HepG2 (cell line): ENCODE data around the gene PRM3. TPM values are rescaled to one million over a fixed set of nuclear protein-coding genes. Genes with fewer than 3 reads are reported as not detected.

Source experiments
- ARNT ChIP-seq: fragments of 450-650 bp; IDR thresholded peaks from 2 replicates; pipeline ENCODE4 v1.6.1; 2017
- GABPA ChIP-seq, 2 experiments: IDR thresholded peaks; 2 replicates each; pipeline ENCODE4 v1.6.1; 2011 to 2016; ENCODE audit warnings: low read depth in 2 of 2, low read length in 1 of 2, missing biosample characterization in 1 of 2, missing genetic modification characterization in 1 of 2
- HMGA1 ChIP-seq: sonication (generic); formaldehyde crosslinking; conservative IDR thresholded peaks from 2 replicates; pipeline ENCODE4 v1.4.0; 2020; ENCODE audit warnings: missing genetic modification reagents
- HOXA3 ChIP-seq: sonication (generic); formaldehyde crosslinking; IDR thresholded peaks from 2 replicates; pipeline ENCODE4 v1.5.0; 2020; ENCODE audit warnings: missing genetic modification reagents
- JUN ChIP-seq: sonication (generic); formaldehyde crosslinking; IDR thresholded peaks from 2 replicates; pipeline ENCODE4 v1.4.0; 2020; ENCODE audit warnings: mild to moderate bottlenecking, missing genetic modification reagents
- KLF11 ChIP-seq: IDR thresholded peaks from 2 replicates; pipeline ENCODE4 v1.6.1; 2016; ENCODE audit warnings: missing compliant biosample characterization
- MZF1 ChIP-seq: sonication (generic); formaldehyde crosslinking; IDR thresholded peaks from 2 replicates; pipeline ENCODE4 v1.8.1; 2023; ENCODE audit warnings: mild to moderate bottlenecking, missing genetic modification reagents, borderline replicate concordance
- NR2F6 ChIP-seq, 2 experiments: IDR thresholded peaks; 2 replicates each; pipeline ENCODE4 v1.6.1; 2016; ENCODE audit warnings: antibody characterized with exemption in 1 of 2, mild to moderate bottlenecking in 1 of 2
- PAF1 ChIP-seq: IDR thresholded peaks from 2 replicates; pipeline ENCODE4 v1.6.1; 2016; ENCODE audit warnings: missing genetic modification reagents, missing compliant biosample characterization
- PHF5A ChIP-seq: IDR thresholded peaks from one replicate; pipeline ENCODE4 v1.6.1; 2018; ENCODE audit warnings: low read depth, missing genetic modification reagents; ENCODE audit not compliant: unreplicated experiment
- PHF8 ChIP-seq: sonication (generic); formaldehyde crosslinking; IDR thresholded peaks from 2 replicates; pipeline ENCODE4 v1.5.0; 2020; ENCODE audit warnings: missing genetic modification reagents
- SMAD3 ChIP-seq: sonication (generic); formaldehyde crosslinking; IDR thresholded peaks from 2 replicates; pipeline ENCODE4 v1.4.0; 2020; ENCODE audit warnings: missing genetic modification reagents
- SMC3 ChIP-seq: IDR thresholded peaks from 2 replicates; pipeline ENCODE4 v1.6.1; 2011; ENCODE audit warnings: low read length, improper control_type of control experiment
- ZFP36L2 ChIP-seq: sonication (generic); formaldehyde crosslinking; IDR thresholded peaks from 2 replicates; pipeline ENCODE4 v1.4.0; 2020; ENCODE audit warnings: missing genetic modification reagents
- ZFYVE20 ChIP-seq: sonication (generic); formaldehyde crosslinking; IDR thresholded peaks from 2 replicates; pipeline ENCODE4 v1.8.0; 2023; ENCODE audit warnings: low read depth, mild to moderate bottlenecking, moderate library complexity, missing genetic modification reagents, borderline replicate concordance
- ZMYM3 ChIP-seq: sonication (generic); formaldehyde crosslinking; IDR thresholded peaks from 2 replicates; pipeline ENCODE4 v1.5.1; 2020; ENCODE audit warnings: mild to moderate bottlenecking, missing genetic modification reagents
- ZNF10 ChIP-seq: sonication (generic); formaldehyde crosslinking; IDR thresholded peaks from 2 replicates; pipeline ENCODE4 v1.4.0; 2020; ENCODE audit warnings: mild to moderate bottlenecking, low read depth, missing genetic modification reagents, borderline replicate concordance
- ZNF101 ChIP-seq: sonication (generic); formaldehyde crosslinking; IDR thresholded peaks from 2 replicates; pipeline ENCODE4 v1.4.0; 2020; ENCODE audit warnings: mild to moderate bottlenecking, low read depth, missing genetic modification reagents, borderline replicate concordance
- ZNF205 ChIP-seq: IDR thresholded peaks from 2 replicates; pipeline ENCODE4 v1.6.1; 2018; ENCODE audit warnings: missing biosample characterization, missing genetic modification reagents
- ZNF207 ChIP-seq: fragments of 450-650 bp; IDR thresholded peaks from 2 replicates; pipeline ENCODE4 v1.6.1; 2016; ENCODE audit warnings: antibody characterized with exemption, borderline replicate concordance
- ZNF282 ChIP-seq: fragments of 450-650 bp; IDR thresholded peaks from 2 replicates; pipeline ENCODE4 v1.6.1; 2018; ENCODE audit not compliant: partially characterized antibody
- ZNF382 ChIP-seq: sonication (generic); formaldehyde crosslinking; IDR thresholded peaks from 2 replicates; pipeline ENCODE4 v1.5.0; 2020; ENCODE audit warnings: missing genetic modification reagents, mild to moderate bottlenecking, borderline replicate concordance
- ZNF569 ChIP-seq: sonication (generic); formaldehyde crosslinking; IDR thresholded peaks from 2 replicates; pipeline ENCODE4 v1.5.0; 2020; ENCODE audit warnings: mild to moderate bottlenecking, missing genetic modification reagents, moderate library complexity, borderline replicate concordance
- ZNF720 ChIP-seq: sonication (generic); formaldehyde crosslinking; IDR thresholded peaks from 2 replicates; pipeline ENCODE4 v1.4.0; 2020; ENCODE audit warnings: missing genetic modification reagents
- ZNF788 ChIP-seq: sonication (generic); formaldehyde crosslinking; IDR thresholded peaks from 2 replicates; pipeline ENCODE4 v1.5.0; 2020; ENCODE audit warnings: mild to moderate bottlenecking, missing genetic modification reagents, borderline replicate concordance
- ZSCAN29 ChIP-seq: sonication (generic); formaldehyde crosslinking; conservative IDR thresholded peaks from 2 replicates; pipeline ENCODE4 v1.4.0; 2020; ENCODE audit warnings: mild to moderate bottlenecking, missing genetic modification reagents
- polyA plus RNA-seq, 8 experiments: library from polyadenylated mRNA; depleted of rRNA in 3 of 8; stranded (reverse) in 7 of 8; unstranded in 1 of 8; fragments of >200 nt; fragmentation: Illumina TruSeq in 4 of 8; extraction: Trizol in 4 of 8; gene quantifications; 2 replicates each; pipeline versions ENCODE4 v1.2.1 to v1.2.3, GENCODE V29; 2011 to 2016; ENCODE audit warnings: low read depth in 4 of 8, missing spikeins in 1 of 8, mixed read lengths in 1 of 8; ENCODE audit not compliant: insufficient read depth in 1 of 8
- total RNA-seq, 5 experiments: library from RNA; depleted of rRNA; stranded (reverse); fragments of >200 nt; fragmentation: Illumina TruSeq; extraction: Trizol; gene quantifications; 2 replicates each; pipeline ENCODE4 v1.2.3, GENCODE V29; 2016; ENCODE audit warnings: low read depth in 1 of 5
- TF ChIP-seq, protein P1 (sequence below): sonication (generic); formaldehyde crosslinking; IDR thresholded peaks from 2 replicates; pipeline ENCODE4 v1.4.0; 2020; ENCODE audit warnings: missing genetic modification reagents
- TF ChIP-seq, protein P2 (sequence below): sonication (generic); formaldehyde crosslinking; IDR thresholded peaks from 2 replicates; pipeline ENCODE4 v1.8.0; 2022; ENCODE audit warnings: missing genetic modification reagents, mild to moderate bottlenecking, borderline replicate concordance
- TF ChIP-seq, protein P3 (sequence below): sonication (generic); formaldehyde crosslinking; IDR thresholded peaks from 2 replicates; pipeline ENCODE4 v1.9.0; 2022; ENCODE audit warnings: low read depth, missing genetic modification reagents

PRM3 gene
- total and polyA plus RNA-seq, 2 of the 13 experiments (the other 11 are each of a cell fraction or from before 2014, with no cell fraction given), result not detected

DNA sequence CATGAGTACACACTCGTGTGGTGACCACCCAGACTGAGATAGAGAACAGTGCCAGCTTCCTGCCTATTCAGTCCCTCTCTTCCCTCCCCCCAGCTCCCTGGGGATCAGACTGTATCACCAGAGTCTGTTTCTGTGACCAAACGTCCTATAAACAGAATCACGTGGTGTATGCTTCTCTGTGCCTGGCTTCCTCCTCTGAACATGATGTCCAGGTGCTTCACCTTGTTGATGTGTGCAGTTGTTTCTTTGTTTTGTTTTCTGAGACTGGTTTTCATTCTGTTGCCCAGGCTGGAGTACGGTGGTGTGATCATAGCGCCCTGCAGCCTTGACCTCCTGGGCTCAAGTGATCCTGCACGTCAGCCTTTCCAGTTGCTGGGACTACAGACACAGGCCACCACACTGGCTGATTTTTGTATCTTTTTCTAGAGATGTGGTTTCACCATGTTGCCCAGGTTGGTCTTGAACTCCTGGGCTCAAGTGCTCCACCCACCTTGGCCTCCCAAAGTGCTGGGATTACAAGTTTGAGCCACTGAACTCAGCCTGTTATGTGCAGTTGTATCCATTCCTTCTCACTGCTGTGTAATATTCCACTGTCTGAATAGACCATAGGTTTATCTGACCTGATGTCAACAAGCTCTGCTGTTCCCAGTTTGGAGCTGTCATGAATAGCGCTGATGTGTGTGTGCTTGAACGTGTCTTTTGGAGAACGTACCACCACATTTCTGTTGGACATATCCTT is 36.6 kb upstream of the PRM3 start (continued):
- no peak for TF ChIP-seq PAF1 (CRISPR knock-in tag)
- TF ChIP-seq ZFP36L2 (CRISPR knock-in tag), result no peak
- no peak for TF ChIP-seq GABPA (IDR thresholded peaks at IDR 0.05; ENCODE audit: low read depth, low read length)
- TF ChIP-seq GABPA (CRISPR knock-in tag; IDR thresholded peaks at IDR 0.05; ENCODE audit: low read depth), result no peak
- TF ChIP-seq ZNF382, result no peak
- no peak for TF ChIP-seq ZNF282
- TF ChIP-seq PHF8 (CRISPR knock-in tag), result peak; percentile 48; the same call in 1 of the 2 replicates
- TF ChIP-seq, protein P1, sequence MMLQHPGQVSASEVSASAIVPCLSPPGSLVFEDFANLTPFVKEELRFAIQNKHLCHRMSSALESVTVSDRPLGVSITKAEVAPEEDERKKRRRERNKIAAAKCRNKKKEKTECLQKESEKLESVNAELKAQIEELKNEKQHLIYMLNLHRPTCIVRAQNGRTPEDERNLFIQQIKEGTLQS (CRISPR knock-in tag), result peak; percentile 7; the same call in 1 of the 2 replicates
- no peak for TF ChIP-seq SMAD3 (CRISPR knock-in tag)
- peak; percentile 97 for TF ChIP-seq NR2F6 (IDR thresholded peaks at IDR 0.05)
- TF ChIP-seq NR2F6 (CRISPR knock-in tag; IDR thresholded peaks at IDR 0.05), result peak; percentile 99
- no peak for TF ChIP-seq ZNF720 (CRISPR knock-in tag)
- no peak for TF ChIP-seq ZSCAN29 (CRISPR knock-in tag)
- no peak for TF ChIP-seq ZNF101 (CRISPR knock-in tag)
- TF ChIP-seq, protein P2, sequence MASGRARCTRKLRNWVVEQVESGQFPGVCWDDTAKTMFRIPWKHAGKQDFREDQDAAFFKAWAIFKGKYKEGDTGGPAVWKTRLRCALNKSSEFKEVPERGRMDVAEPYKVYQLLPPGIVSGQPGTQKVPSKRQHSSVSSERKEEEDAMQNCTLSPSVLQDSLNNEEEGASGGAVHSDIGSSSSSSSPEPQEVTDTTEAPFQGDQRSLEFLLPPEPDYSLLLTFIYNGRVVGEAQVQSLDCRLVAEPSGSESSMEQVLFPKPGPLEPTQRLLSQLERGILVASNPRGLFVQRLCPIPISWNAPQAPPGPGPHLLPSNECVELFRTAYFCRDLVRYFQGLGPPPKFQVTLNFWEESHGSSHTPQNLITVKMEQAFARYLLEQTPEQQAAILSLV (CRISPR knock-in tag), result peak; percentile 73; the same call in 1 of the 2 replicates
- peak; percentile 31; the same call in 1 of the 2 replicates for TF ChIP-seq ZNF788 (CRISPR knock-in tag)
- TF ChIP-seq JUN, result peak; percentile 81
- TF ChIP-seq ZNF205, result peak; percentile 27; the same call in 1 of the 2 replicates
- no peak for TF ChIP-seq HMGA1 (CRISPR knock-in tag)
- TF ChIP-seq ZNF569, result no peak; the same call in 1 of the 2 replicates
- no peak for TF ChIP-seq PHF5A (CRISPR knock-in tag)
- peak; percentile 99 for TF ChIP-seq ZMYM3 (CRISPR knock-in tag)
- no peak for TF ChIP-seq ZNF10 (CRISPR knock-in tag)
- TF ChIP-seq MZF1 (CRISPR knock-in tag), result no peak
- TF ChIP-seq ZNF207, result no peak
- no peak for TF ChIP-seq SMC3
- TF ChIP-seq, protein P3, sequence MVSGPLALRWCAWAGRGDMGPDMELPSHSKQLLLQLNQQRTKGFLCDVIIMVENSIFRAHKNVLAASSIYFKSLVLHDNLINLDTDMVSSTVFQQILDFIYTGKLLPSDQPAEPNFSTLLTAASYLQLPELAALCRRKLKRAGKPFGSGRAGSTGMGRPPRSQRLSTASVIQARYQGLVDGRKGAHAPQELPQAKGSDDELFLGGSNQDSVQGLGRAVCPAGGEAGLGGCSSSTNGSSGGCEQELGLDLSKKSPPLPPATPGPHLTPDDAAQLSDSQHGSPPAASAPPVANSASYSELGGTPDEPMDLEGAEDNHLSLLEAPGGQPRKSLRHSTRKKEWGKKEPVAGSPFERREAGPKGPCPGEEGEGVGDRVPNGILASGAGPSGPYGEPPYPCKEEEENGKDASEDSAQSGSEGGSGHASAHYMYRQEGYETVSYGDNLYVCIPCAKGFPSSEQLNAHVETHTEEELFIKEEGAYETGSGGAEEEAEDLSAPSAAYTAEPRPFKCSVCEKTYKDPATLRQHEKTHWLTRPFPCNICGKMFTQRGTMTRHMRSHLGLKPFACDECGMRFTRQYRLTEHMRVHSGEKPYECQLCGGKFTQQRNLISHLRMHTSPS (CRISPR knock-in tag), result peak; percentile 13
- TF ChIP-seq HOXA3 (CRISPR knock-in tag), result peak; percentile 93
- no peak for TF ChIP-seq ARNT
- TF ChIP-seq KLF11 (CRISPR knock-in tag), result 0 out of 2 replicates have a peak, but pooled peaks have one; percentile 60
- TF ChIP-seq ZFYVE20, result no peak
